HG02870 (cell line): Measurements from ENCODE around the gene NOP53.
"Not testable (repeated sequence)": the region's sequence is repeated elsewhere in the genome, so short reads cannot be mapped to it uniquely, and the experiment has no call there.

ENCODE experiments used
- ATAC-seq: cut with Tn5 transposase; IDR thresholded peaks from one replicate; pipeline ENCODE4 v1.9.1; 2021; ENCODE audit warnings: mild to moderate bottlenecking, moderate library complexity; ENCODE audit not compliant: unreplicated experiment

NOP53 gene

GRCh38 chr19:47745010-47745901 is at the start of gene NOP53:
Gene NOP53 (plus strand): TSS chr19:47745546. CDS start chr19:47745560, 14 bp downstream.
- ATAC-seq: peak; percentile 60

- no peak for ATAC-seq
These were observed 48.7 kb upstream of the NOP53 start for GRCh38 chr19:47696635-47697034.

DNA sequence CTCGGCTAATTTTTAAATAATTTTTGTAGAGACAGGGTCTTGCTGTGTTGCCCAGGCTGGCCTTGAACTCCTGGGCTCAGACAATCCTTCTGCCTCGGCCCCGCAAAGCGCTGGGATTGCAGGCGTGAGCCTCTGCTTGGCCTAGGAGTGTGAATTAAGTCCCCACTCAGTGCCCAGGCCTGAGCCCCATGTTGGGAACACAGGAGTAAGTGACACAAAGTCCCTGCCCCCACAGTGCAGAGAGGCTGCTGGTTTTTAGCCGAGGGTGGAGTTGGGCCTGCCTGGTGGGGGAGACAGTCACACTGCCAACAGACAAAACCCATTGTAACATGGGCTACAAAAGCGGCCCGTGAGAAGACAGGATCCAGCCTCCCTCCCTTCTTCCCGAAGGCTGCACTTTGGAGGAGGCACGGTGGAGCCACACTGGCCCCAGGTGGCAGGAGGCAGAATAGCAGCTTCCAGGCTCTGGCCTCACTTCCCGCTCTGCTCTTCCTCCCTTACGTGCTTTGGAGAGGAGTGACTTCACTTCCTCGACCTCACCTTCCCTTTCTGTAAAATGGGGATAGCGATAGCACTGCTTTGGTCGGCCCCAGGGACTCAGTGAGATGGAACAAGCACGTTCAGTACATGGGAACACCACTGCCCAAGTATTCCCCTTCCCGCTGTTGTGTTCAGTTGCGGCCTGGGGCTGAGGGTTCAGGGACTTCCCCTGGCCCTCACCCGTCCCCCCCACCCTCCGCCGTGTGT is 47.3 kb upstream of the NOP53 start:
- ATAC-seq: no peak

DNA sequence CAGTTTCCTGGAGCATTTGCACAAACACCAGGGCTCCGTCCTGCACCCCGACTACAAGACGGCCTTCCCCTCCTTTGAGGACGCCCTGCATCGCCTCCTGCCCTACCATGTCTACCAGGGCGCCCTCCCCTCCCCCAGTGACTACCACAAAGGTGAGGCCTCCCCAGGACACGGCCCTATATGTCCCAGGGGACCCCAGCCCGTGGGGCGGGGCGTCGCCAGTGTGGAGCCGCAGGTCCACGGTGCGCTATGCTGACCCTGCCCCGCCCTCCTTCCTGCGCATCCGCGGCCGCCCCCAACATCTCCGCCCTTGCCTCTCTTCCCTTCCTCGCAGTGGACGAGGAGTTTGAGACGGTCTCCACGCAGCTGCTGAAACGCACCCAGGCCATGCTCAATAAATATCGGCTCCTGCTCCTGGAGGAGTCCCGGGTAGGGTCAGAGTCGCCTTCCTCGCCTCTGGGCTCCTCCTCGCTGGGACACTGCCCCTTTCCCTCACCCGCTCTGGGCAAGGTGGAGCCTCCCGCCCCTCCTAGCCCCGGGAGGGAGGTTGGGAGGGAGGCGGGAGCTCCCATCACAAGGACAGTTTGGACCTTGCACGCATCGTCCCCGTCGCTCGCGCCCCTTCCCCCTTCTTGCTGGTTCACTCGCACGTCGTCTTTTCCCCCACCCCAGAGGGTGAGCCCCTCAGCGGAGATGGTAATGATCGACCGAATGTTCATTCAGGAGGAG is 46.6 kb upstream of the NOP53 start:
- ATAC-seq: no peak

DNA sequence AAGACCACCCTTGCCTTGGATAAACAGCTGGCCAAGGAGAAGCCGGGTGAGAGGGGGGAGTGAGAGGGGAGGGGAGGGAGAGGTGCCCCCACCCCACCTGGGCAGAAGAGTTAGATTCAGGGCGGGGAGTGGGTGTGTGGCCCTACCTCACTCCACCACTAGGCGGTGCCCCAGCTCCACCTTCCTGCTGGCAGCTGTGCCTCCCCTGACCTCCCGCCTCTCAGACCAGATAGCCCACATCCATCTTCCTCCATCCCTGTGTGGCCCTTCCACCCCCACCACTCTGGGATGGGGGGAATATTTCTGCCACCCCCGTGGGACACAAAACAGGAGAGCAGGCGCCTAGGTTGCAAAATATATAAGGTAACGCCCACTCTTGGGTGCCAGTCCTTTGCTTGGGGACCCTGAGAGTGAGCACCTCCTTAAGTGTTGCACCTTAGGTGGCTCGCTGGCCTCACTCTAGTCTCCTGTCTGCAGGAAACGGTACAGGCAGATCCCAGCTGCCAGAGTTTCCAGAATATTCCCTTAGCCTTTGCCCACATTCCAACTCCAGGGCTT is 45.9 kb upstream of the NOP53 start:
- ATAC-seq: no peak

- ATAC-seq: no peak
These were observed 44.2 kb upstream of the NOP53 start for GRCh38 chr19:47700934-47701716.

DNA sequence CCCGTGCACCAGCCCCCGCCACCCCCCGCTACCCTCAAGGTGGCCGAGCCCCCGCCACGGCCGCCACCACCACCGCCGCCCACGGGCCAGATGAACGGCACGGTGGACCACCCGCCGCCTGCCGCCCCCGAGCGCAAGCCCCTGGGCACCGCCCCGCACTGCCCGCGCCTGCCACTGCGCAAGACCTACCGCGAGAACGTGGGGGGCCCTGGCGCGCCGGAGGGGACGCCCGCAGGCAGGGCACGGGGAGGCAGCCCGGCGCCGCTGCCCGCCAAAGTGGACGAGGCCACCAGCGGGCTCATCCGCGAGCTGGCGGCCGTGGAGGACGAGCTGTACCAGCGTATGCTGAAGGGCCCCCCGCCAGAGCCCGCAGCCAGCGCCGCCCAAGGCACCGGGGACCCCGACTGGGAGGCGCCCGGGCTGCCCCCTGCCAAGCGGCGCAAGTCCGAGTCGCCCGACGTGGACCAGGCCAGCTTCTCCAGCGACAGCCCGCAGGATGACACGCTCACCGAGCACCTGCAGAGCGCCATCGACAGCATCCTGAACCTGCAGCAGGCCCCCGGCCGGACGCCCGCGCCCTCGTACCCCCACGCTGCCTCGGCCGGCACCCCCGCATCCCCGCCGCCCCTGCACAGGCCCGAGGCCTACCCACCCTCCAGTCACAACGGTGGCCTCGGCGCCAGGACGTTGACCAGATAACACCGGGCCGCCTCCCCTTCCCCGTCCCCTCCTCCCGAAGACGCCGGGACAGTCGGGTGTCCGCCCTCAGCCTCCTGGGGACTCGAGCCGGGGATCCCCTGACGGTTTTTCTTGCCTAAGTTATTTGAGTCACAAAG is 43.4 kb upstream of the NOP53 start:
- no peak for ATAC-seq

GRCh38 chr19:47702671-47703070 is 42.7 kb upstream of the NOP53 start:
- no peak for ATAC-seq

DNA sequence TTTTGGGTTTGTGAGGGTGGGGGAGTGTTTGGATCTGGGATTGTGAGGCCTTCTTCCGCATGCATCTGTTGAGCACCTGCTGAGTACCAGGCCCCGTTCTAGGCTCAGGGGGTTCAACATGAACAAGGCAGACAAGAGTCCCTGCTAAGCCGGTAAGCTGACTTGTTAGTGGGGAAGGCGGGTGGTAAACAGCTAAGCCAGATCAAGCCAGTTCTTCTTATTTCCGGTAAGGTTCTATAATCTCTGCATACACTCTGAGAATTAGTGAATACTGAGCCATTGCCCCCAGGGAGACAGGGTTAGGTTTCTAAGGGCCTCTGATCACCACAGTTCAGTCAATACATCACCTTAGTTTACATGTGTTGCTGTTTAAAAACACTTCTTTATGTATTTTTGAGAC is 42.0 kb upstream of the NOP53 start:
- no peak for ATAC-seq

DNA sequence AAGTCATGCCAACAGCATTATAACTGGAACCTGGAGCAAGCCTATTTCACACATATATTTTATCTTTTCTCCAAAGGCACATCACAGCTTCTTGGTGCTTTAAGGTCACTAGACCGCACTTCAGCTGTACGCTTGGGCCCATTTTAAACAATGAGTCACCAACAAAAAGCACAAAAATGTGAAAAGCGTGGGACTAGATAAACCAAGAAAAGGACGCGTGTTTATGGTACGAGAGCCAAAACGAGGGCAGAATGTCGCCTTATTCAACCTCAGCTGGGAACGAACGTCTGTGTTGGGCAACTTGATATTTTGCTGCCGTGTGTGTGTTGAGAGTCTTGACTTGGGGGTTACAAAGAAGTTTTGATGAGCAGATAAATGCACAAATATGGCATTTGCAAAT is 41.3 kb upstream of the NOP53 start:
- no peak for ATAC-seq

DNA sequence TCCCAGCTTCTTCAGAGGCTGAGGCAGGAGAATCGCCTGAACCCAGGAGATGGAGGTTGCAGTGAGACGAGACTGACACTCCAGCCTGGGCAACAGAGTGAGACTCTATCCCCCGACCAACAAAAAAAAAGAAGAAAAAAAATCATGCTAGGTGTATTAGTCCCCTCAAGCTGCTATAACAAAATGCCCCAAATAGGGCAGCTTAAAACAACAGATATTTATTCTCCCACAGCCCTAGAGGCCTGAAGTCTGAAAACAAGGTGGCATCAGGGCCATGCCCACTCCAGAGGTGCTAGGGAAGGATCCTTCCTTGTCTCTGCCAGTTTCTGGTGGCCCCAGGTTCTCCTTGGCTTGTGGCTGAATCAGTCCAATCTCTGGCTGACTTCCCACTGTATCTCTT is 40.7 kb upstream of the NOP53 start:
- no peak for ATAC-seq

DNA sequence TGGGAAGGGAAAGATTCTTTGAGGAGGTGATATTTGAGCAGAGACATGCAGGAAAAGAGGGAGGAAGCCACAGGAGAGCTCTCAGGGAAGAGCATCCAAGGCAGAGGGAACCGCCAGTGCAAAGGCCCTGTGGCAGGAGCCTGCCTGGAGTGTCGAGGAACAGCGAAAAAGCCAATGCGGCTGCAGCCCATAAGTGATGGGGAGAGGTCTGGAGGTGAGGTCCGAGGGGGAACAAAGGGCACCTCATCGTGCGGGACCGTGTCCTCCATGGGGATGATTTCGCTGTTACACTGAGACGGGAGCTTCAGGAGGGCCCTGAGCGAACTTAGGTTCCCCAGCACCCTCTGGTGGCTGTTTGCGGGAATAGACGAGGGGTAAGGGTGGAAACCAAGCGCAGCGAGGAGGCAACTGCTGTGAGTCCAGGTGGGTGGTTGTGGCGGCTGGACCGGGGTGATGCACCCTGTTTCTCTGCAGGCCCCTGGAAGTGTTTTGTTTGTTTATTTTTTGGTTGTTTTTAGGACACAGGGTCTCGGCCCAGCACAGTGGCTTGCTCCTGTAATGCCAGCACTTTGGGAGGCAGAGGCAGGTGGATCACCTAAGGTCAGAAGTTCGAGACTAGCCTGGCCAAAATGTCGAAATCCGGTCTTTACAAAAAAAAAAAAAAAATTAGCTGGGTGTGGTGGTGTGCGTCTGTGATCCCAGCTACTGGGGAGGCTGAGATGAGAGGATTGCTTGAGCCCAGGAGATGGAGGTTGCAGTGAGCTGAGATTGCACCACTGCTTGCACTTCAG is 38.0 kb upstream of the NOP53 start:
- ATAC-seq: no peak

GRCh38 chr19:47711652-47712242 is 33.6 kb upstream of the NOP53 start:
- ATAC-seq: no peak

GRCh38 chr19:47713046-47714021 is 32.0 kb upstream of the NOP53 start, which contains the start of gene EHD2:
Gene EHD2 (plus strand): TSS chr19:47713422. CDS start chr19:47716613, 3,191 bp downstream.
- ATAC-seq: no peak

DNA sequence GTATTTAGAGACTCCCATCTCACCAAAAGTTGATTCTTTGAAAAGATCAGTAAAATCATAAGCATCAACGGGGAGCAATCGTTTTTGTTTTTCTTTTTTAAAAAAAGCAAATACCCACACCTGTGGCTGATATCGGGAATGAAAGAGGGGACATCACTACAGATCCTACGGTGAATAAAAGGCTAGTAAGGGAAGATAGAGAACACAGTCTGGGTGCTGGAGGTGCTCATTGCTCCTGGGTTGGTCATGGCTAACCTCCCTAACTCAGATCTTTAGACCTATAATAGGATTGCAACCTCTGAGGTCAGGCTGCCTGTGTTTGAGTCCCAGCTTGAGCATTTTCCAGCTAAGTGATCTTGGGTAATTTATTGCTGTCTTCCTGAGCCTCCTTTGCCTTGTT is 31.0 kb upstream of the NOP53 start:
- ATAC-seq: no peak

- ATAC-seq: not testable (repeated sequence)
These were observed 30.5 kb upstream of the NOP53 start for GRCh38 chr19:47714855-47715254.
